GM23248 (cell line): ENCODE data around the gene IL13RA1.

Source experiments
- EZH2 ChIP-seq: fragments of 200-600 bp; sonication (generic); IDR thresholded peaks from 2 replicates; pipeline ENCODE4 v1.6.1; 2018; ENCODE audit warnings: antibody characterized with exemption, mild to moderate bottlenecking; ENCODE audit not compliant: insufficient read depth, poor library complexity, severe bottlenecking
- EZH2phosphoT487 ChIP-seq: fragments of 200-600 bp; sonication (generic); IDR thresholded peaks from 2 replicates; pipeline ENCODE4 v1.6.1; 2018; ENCODE audit warnings: antibody characterized with exemption, moderate library complexity, mild to moderate bottlenecking, low read depth; ENCODE audit not compliant: insufficient read depth

DNA sequence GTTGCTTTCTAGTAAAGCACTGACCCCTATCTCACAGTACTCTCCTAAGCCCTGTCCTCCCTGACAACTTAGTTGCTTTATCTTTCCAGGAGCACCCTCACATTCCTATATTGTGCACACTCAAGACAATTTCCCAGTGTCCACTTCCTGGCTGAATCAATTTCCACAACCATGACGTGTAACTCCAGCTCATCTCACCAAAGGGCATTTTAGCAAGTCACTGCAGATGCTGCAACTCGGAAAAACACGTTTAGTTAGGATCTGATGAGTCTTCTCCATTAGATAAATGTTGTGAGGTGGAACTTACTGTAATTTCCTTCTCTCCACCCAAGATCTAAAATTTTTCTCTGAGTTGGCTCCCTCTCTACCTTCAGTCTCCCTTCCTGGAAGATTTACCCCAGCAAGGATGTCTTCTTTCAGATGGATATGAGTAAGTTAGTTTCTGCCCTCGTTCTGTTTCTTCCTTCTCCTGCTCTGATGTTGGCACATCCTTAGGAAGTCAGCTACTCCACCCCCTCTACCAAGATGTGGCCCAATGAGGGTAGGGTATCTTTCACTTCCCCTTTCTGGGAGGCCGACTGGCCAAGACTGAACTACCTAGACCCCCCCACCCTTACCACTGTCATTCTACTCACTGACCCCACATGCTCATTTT lies 28.8 kb upstream of the IL13RA1 start:
- no peak for TF ChIP-seq EZH2
- TF ChIP-seq EZH2phosphoT487: no peak
